Mucosa of rectum (tissue), 2 donors: ENCODE results near the gene SEMA7A.

ENCODE experiments used
- H3K27ac ChIP-seq, 2 donors: one replicate each; pipeline ENCODE4 v1.7.0; 2013; ENCODE audit warnings: inconsistent platforms in 2 of 2, low read depth in 2 of 2, low read length in 2 of 2
- H3K27me3 ChIP-seq, 2 donors: one replicate each; pipeline ENCODE4 v1.7.0; 2013; ENCODE audit warnings: low read length in 2 of 2; ENCODE audit not compliant: control insufficient read depth in 2 of 2, insufficient read depth in 2 of 2
- H3K36me3 ChIP-seq, 2 donors: one replicate each; pipeline ENCODE4 v1.7.0; 2013; ENCODE audit warnings: low read length in 2 of 2; ENCODE audit not compliant: control insufficient read depth in 2 of 2, insufficient read depth in 2 of 2
- H3K4me1 ChIP-seq, 2 donors: one replicate each; pipeline ENCODE4 v1.7.0; 2013; ENCODE audit warnings: low read length in 2 of 2, mild to moderate bottlenecking in 1 of 2; ENCODE audit not compliant: control insufficient read depth in 2 of 2, insufficient read depth in 2 of 2
- H3K4me3 ChIP-seq, 2 donors: one replicate each; pipeline ENCODE4 v1.7.0; 2013; ENCODE audit warnings: low read length in 2 of 2
- H3K9ac ChIP-seq, 2 donors: one replicate each; pipeline ENCODE4 v1.7.0; 2013; ENCODE audit warnings: low read length in 2 of 2, low read depth in 1 of 2, mild to moderate bottlenecking in 1 of 2
- H3K9me3 ChIP-seq, 2 donors: one replicate each; pipeline ENCODE4 v1.7.0; 2013; ENCODE audit warnings: low read length in 2 of 2; ENCODE audit not compliant: control insufficient read depth in 2 of 2
- donor health status: healthy.
- donor health status: Normal muscosa, but diverticular disease.

SEMA7A gene

GRCh38 chr15:74387141-74387541, 46.6 kb downstream of the SEMA7A start:
- H3K9me3 ChIP-seq: no peaks in the 10 kb centered on the region
- H3K36me3 ChIP-seq: no peaks in the 10 kb centered on the region
- H3K4me3 ChIP-seq: no peak overlapping the region
- no peak overlapping the region for H3K27ac ChIP-seq
- H3K4me1 ChIP-seq: peaks cover 0 to 9% of the 10 kb centered on the region in 2 donors
- H3K27me3 ChIP-seq: no peaks in the 10 kb centered on the region
- H3K9ac ChIP-seq: no peak overlapping the region

- H3K4me3 ChIP-seq: no peak overlapping the region
- no peaks in the 10 kb centered on the region for H3K36me3 ChIP-seq
- no peak overlapping the region for H3K27ac ChIP-seq
- H3K27me3 ChIP-seq: no peaks in the 10 kb centered on the region
- H3K4me1 ChIP-seq: peaks cover 0 to 9% of the 10 kb centered on the region in 2 donors
- H3K9ac ChIP-seq: no peak overlapping the region
- H3K9me3 ChIP-seq: no peaks in the 10 kb centered on the region
These were observed 47.1 kb downstream of the SEMA7A start for GRCh38 chr15:74386496-74387140.

GRCh38 chr15:74385733-74386132, 48.0 kb downstream of the SEMA7A start:
- H3K36me3 ChIP-seq: no peaks in the 10 kb centered on the region
- peak overlapping the region; percentile 1 to 19 for H3K9ac ChIP-seq
- no peaks in the 10 kb centered on the region for H3K9me3 ChIP-seq
- H3K4me3 ChIP-seq: no peak overlapping the region
- peaks cover 0 to 9% of the 10 kb centered on the region in 2 donors for H3K4me1 ChIP-seq
- peak overlapping the region in 1 of 2 donors; percentile 65 for H3K27ac ChIP-seq
- no peaks in the 10 kb centered on the region for H3K27me3 ChIP-seq

GRCh38 chr15:74384881-74385643, 48.7 kb downstream of the SEMA7A start:
- H3K27ac ChIP-seq: peak overlapping the region in 1 of 2 donors; percentile 65
- H3K4me3 ChIP-seq: no peak overlapping the region
- H3K4me1 ChIP-seq: peaks cover 0 to 9% of the 10 kb centered on the region in 2 donors
- H3K9me3 ChIP-seq: no peaks in the 10 kb centered on the region
- H3K9ac ChIP-seq: peak overlapping the region; percentile 1 to 19
- no peaks in the 10 kb centered on the region for H3K27me3 ChIP-seq
- H3K36me3 ChIP-seq: no peaks in the 10 kb centered on the region

GRCh38 chr15:74384566-74384880, 49.2 kb downstream of the SEMA7A start:
- Histone ChIP-seq H3K4me1 (peaks cover 0 to 9% of the 10 kb centered on the region in 2 donors), H3K9me3 (no peaks in the 10 kb centered on the region), H3K27me3 (no peaks in the 10 kb centered on the region), H3K27ac (peak overlapping the region in 1 of 2 donors; percentile 65), H3K4me3 (no peak overlapping the region), H3K36me3 (no peaks in the 10 kb centered on the region), H3K9ac (no peak overlapping the region)

GRCh38 chr15:74383695-74384565, 49.8 kb downstream of the SEMA7A start:
- Histone ChIP-seq H3K36me3 (no peaks in the 10 kb centered on the region), H3K27me3 (no peaks in the 10 kb centered on the region), H3K4me3 (no peak overlapping the region), H3K4me1 (peaks cover 0 to 9% of the 10 kb centered on the region in 2 donors), H3K9ac (no peak overlapping the region), H3K27ac (peak overlapping the region in 1 of 2 donors; percentile 65), H3K9me3 (no peaks in the 10 kb centered on the region)

- H3K9ac ChIP-seq: no peak overlapping the region
- H3K36me3 ChIP-seq: no peaks in the 10 kb centered on the region
- no peaks in the 10 kb centered on the region for H3K27me3 ChIP-seq
- H3K9me3 ChIP-seq: no peaks in the 10 kb centered on the region
- H3K4me3 ChIP-seq: no peak overlapping the region
- peak overlapping the region in 1 of 2 donors; percentile 65 for H3K27ac ChIP-seq
- peaks cover 0 to 9% of the 10 kb centered on the region in 2 donors for H3K4me1 ChIP-seq
These were observed 50.5 kb downstream of the SEMA7A start for GRCh38 chr15:74383286-74383685.

GRCh38 chr15:74382004-74382816, 51.5 kb downstream of the SEMA7A start:
- Histone ChIP-seq H3K36me3 (no peaks in the 10 kb centered on the region), H3K9ac (no peak overlapping the region), H3K27me3 (no peaks in the 10 kb centered on the region), H3K4me3 (no peak overlapping the region), H3K9me3 (no peaks in the 10 kb centered on the region), H3K27ac (no peak overlapping the region), H3K4me1 (peaks cover 0 to 9% of the 10 kb centered on the region in 2 donors)

GRCh38 chr15:74381481-74381880, 52.3 kb downstream of the SEMA7A start:
- H3K27me3 ChIP-seq: no peaks in the 10 kb centered on the region
- H3K4me3 ChIP-seq: no peak overlapping the region
- no peaks in the 10 kb centered on the region for H3K9me3 ChIP-seq
- no peaks in the 10 kb centered on the region for H3K36me3 ChIP-seq
- peaks cover 0 to 9% of the 10 kb centered on the region in 2 donors for H3K4me1 ChIP-seq
- H3K27ac ChIP-seq: no peak overlapping the region
- H3K9ac ChIP-seq: no peak overlapping the region
